WTC11 (cell line): Measurements from ENCODE around the gene RNASE11. TPM values are rescaled to one million over a fixed set of nuclear protein-coding genes. Genes with fewer than 3 reads are reported as not detected.
A peak's percentile ranks its signal among the peaks of the same experiment; 100 is the strongest.

Experiments
- ATAC-seq: fragments of 200-7000 bp; cut with Tn5 transposase; 2 replicates; pipeline ENCODE4 v1.10.0; 2021; ENCODE audit warnings: mild to moderate bottlenecking, moderate library complexity
- CTCF ChIA-PET: fragments of 300-600 bp; sonication (Branson Sonifier 250); formaldehyde crosslinking; loops from one replicate; lab custom pipeline; 2021; ENCODE audit warnings: antibody characterized with exemption; lab: Charles Lee
- POLR2A ChIA-PET: fragments of 350-600 bp; sonication (Branson Sonifier 250); formaldehyde crosslinking; loops from one replicate; lab custom pipeline; 2021; ENCODE audit warnings: antibody characterized with exemption; lab: Charles Lee
- DNase-seq: peaks from one replicate; pipeline ENCODE4 v3.0.0; 2021; ENCODE audit warnings: low spot score
- H3K27ac Mint-ChIP-seq: 2 replicates; pipeline ENCODE4 v1.8.0; 2021; ENCODE audit warnings: mixed read lengths
- H3K27me3 Mint-ChIP-seq: 2 replicates; pipeline ENCODE4 v1.8.0; 2021; ENCODE audit warnings: low read depth, mild to moderate bottlenecking, moderate library complexity, mixed read lengths
- H3K36me3 Mint-ChIP-seq: 2 replicates; pipeline ENCODE4 v1.8.0; 2021; ENCODE audit warnings: mixed read lengths
- H3K4me1 Mint-ChIP-seq: 2 replicates; pipeline ENCODE4 v1.8.0; 2022; ENCODE audit warnings: mixed read lengths
- H3K4me3 Mint-ChIP-seq: 2 replicates; pipeline ENCODE4 v1.8.0; 2021; ENCODE audit warnings: mild to moderate bottlenecking, moderate library complexity, mixed read lengths
- H3K9me3 Mint-ChIP-seq: 2 replicates; pipeline ENCODE4 v1.8.0; 2021; ENCODE audit warnings: mixed read lengths
- ATF2 ChIP-seq: sonication (generic); formaldehyde crosslinking; IDR thresholded peaks from 2 replicates; pipeline ENCODE4 v1.8.1; 2022; ENCODE audit warnings: low read depth, missing genetic modification reagents, borderline replicate concordance
- EMX1 ChIP-seq: fragments of 250-450 bp; sonication (Bioruptor Pico); IDR thresholded peaks from 2 replicates; pipeline ENCODE4 v1.8.0; 2021; ENCODE audit warnings: mild to moderate bottlenecking
- ERG ChIP-seq: fragments of 250-450 bp; sonication (Bioruptor Pico); IDR thresholded peaks from 2 replicates; pipeline ENCODE4 v1.8.0; 2021; ENCODE audit warnings: mild to moderate bottlenecking
- ETV6 ChIP-seq: sonication (generic); formaldehyde crosslinking; IDR thresholded peaks from 2 replicates; pipeline ENCODE4 v1.8.1; 2022; ENCODE audit warnings: mild to moderate bottlenecking, missing genetic modification reagents
- FOXJ3 ChIP-seq: sonication (generic); formaldehyde crosslinking; IDR thresholded peaks from 2 replicates; pipeline ENCODE4 v1.9.0; 2021; ENCODE audit warnings: missing genetic modification reagents, mild to moderate bottlenecking, borderline replicate concordance
- FOXK1 ChIP-seq: sonication (generic); formaldehyde crosslinking; IDR thresholded peaks from 2 replicates; pipeline ENCODE4 v1.8.0; 2022; ENCODE audit warnings: mild to moderate bottlenecking, moderate library complexity, missing genetic modification reagents
- GABPB1 ChIP-seq: sonication (generic); formaldehyde crosslinking; IDR thresholded peaks from 2 replicates; pipeline ENCODE4 v1.8.1; 2023; ENCODE audit warnings: mild to moderate bottlenecking, missing genetic modification reagents
- GTF2I ChIP-seq: fragments of 250-450 bp; sonication (Bioruptor Pico); conservative IDR thresholded peaks from 2 replicates; pipeline ENCODE4 v1.4.0; 2021; ENCODE audit warnings: mild to moderate bottlenecking
- JAZF1 ChIP-seq: fragments of 250-450 bp; sonication (Bioruptor Pico); IDR thresholded peaks from 2 replicates; pipeline ENCODE4 v1.9.0; 2021; ENCODE audit warnings: moderate library complexity, mild to moderate bottlenecking, inconsistent platforms
- MLX ChIP-seq: sonication (generic); formaldehyde crosslinking; IDR thresholded peaks from 2 replicates; pipeline ENCODE4 v1.8.1; 2023; ENCODE audit warnings: mild to moderate bottlenecking, missing genetic modification reagents, moderate library complexity
- NFATC4 ChIP-seq: fragments of 250-450 bp; sonication (Bioruptor Pico); IDR thresholded peaks from 2 replicates; pipeline ENCODE4 v1.9.0; 2021; ENCODE audit warnings: mild to moderate bottlenecking
- RELA ChIP-seq: sonication (generic); formaldehyde crosslinking; IDR thresholded peaks from 2 replicates; pipeline ENCODE4 v1.8.1; 2022; ENCODE audit warnings: missing genetic modification reagents, mild to moderate bottlenecking, borderline replicate concordance
- RORB ChIP-seq: fragments of 250-450 bp; sonication (Bioruptor Pico); IDR thresholded peaks from 2 replicates; pipeline ENCODE4 v1.9.0; 2021; ENCODE audit warnings: mild to moderate bottlenecking
- SOX15 ChIP-seq: fragments of 250-450 bp; sonication (Bioruptor Pico); IDR thresholded peaks from 2 replicates; pipeline ENCODE4 v1.9.0; 2021; ENCODE audit warnings: mild to moderate bottlenecking
- ZNF121 ChIP-seq: sonication (generic); formaldehyde crosslinking; IDR thresholded peaks from 2 replicates; pipeline ENCODE4 v1.8.0; 2023; ENCODE audit warnings: missing genetic modification reagents
- ZNF263 ChIP-seq: sonication (generic); formaldehyde crosslinking; IDR thresholded peaks from 2 replicates; pipeline ENCODE4 v1.8.1; 2022; ENCODE audit warnings: low read depth, mild to moderate bottlenecking, moderate library complexity, missing genetic modification reagents
- ZSCAN18 ChIP-seq: fragments of 250-450 bp; sonication (Bioruptor Pico); IDR thresholded peaks from 2 replicates; pipeline ENCODE4 v2.1.2; 2022; ENCODE audit warnings: mild to moderate bottlenecking, moderate library complexity
- total RNA-seq: library from RNA; stranded (reverse); gene quantifications from 3 replicates; pipeline ENCODE4 v1.2.3, GENCODE V29; 2021
- TF ChIP-seq, protein P1 (sequence below): sonication (generic); formaldehyde crosslinking; IDR thresholded peaks from 2 replicates; pipeline ENCODE4 v1.8.1; 2022; ENCODE audit warnings: missing genetic modification reagents, borderline replicate concordance
- TF ChIP-seq, protein P2 (sequence below): fragments of 250-450 bp; sonication (Bioruptor Pico); conservative IDR thresholded peaks from 2 replicates; pipeline ENCODE4 v1.9.0; 2021; ENCODE audit warnings: mild to moderate bottlenecking
- TF ChIP-seq, protein P3 (sequence below): fragments of 200-600 bp; IDR thresholded peaks from 2 replicates; pipeline ENCODE4 v1.8.0; 2022; ENCODE audit warnings: antibody characterized with exemption
- TF ChIP-seq, protein P4 (sequence below): sonication (generic); formaldehyde crosslinking; IDR thresholded peaks from 2 replicates; pipeline ENCODE4 v1.8.1; 2022; ENCODE audit warnings: mild to moderate bottlenecking, moderate library complexity, missing genetic modification reagents

The RNASE11 gene
- total RNA-seq, 1 experiment from 2014 or later: not detected

- TF ChIP-seq ATF2 (CRISPR knock-in tag) (no peak), ETV6 (no peak), NFATC4 (CRISPR knock-in tag) (no peak), GABPB1 (CRISPR knock-in tag) (no peak)
- ATAC-seq: peak; percentile 92
- Mint-ChIP-seq H3K27me3 (no peaks in the 10 kb centered on the region), H3K36me3 (0 out of 2 replicates have a peak, but pooled peaks cover 2% of the 10 kb centered on the region), H3K27ac (peak overlapping the region; percentile 95), H3K4me1 (peaks cover 55% of the 10 kb centered on the region), H3K9me3 (peaks cover 4% of the 10 kb centered on the region), H3K4me3 (0 out of 2 replicates have a peak overlapping the region, but pooled peaks have one; percentile 2)
- CTCF ChIA-PET: interaction anchor here (1.2 kb wide), 1 partner anchor 47 kb away, joined by 3 read pairs; no protein-coding TSS in a partner anchor
- no peak for DNase-seq
- POLR2A ChIA-PET: no interaction called here
Measured at GRCh38 chr14:20559461-20559904, 28.3 kb downstream of the RNASE11 start.

DNA sequence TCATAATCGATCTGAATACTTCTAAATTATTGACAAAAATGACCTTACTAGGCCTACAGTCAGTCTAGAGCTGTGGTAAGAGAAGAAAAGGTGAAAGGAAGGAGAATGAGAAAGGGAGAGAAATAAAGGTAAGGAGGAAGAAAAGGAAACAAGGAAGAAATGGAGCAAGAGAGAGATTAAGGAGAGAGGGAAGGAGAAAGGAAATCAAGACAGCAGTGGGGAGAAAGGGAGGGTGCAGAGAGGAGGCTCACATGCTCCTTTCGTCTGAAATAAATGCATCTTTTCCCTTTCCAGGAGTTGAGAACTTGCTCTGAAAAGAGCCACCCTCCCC lies 30.6 kb downstream of the RNASE11 start:
- POLR2A ChIA-PET: no interaction called here
- Mint-ChIP-seq H3K27ac (no peak overlapping the region), H3K27me3 (no peaks in the 10 kb centered on the region), H3K4me1 (peaks cover 46% of the 10 kb centered on the region), H3K4me3 (no peak overlapping the region), H3K9me3 (peaks cover 8% of the 10 kb centered on the region), H3K36me3 (0 out of 2 replicates have a peak, but pooled peaks cover 2% of the 10 kb centered on the region)
- CTCF ChIA-PET: no interaction called here
- no peak for TF ChIP-seq ZSCAN18
- TF ChIP-seq FOXK1 (CRISPR knock-in tag): no peak
- TF ChIP-seq, protein P1, sequence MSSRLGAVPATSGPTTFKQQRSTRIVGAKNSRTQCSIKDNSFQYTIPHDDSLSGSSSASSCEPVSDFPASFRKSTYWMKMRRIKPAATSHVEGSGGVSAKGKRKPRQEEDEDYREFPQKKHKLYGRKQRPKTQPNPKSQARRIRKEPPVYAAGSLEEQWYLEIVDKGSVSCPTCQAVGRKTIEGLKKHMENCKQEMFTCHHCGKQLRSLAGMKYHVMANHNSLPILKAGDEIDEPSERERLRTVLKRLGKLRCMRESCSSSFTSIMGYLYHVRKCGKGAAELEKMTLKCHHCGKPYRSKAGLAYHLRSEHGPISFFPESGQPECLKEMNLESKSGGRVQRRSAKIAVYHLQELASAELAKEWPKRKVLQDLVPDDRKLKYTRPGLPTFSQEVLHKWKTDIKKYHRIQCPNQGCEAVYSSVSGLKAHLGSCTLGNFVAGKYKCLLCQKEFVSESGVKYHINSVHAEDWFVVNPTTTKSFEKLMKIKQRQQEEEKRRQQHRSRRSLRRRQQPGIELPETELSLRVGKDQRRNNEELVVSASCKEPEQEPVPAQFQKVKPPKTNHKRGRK (CRISPR knock-in tag): 0 out of 2 replicates have a peak, but pooled peaks have one; percentile 72
- DNase-seq (no peak), ATAC-seq (no peak)

- Mint-ChIP-seq H3K27ac (no peak overlapping the region), H3K4me3 (no peak overlapping the region), H3K4me1 (peaks cover 46% of the 10 kb centered on the region), H3K27me3 (no peaks in the 10 kb centered on the region), H3K36me3 (0 out of 2 replicates have a peak, but pooled peaks cover 2% of the 10 kb centered on the region), H3K9me3 (peaks cover 8% of the 10 kb centered on the region)
- CTCF ChIA-PET: no interaction called here
- TF ChIP-seq RORB (CRISPR knock-in tag) (no peak), RELA (CRISPR knock-in tag) (no peak), EMX1 (CRISPR knock-in tag) (no peak), FOXJ3 (no peak), JAZF1 (no peak), ERG (CRISPR knock-in tag) (no peak), SOX15 (CRISPR knock-in tag) (no peak), ZNF121 (CRISPR knock-in tag) (no peak), MLX (CRISPR knock-in tag) (no peak), ZNF263 (CRISPR knock-in tag) (no peak), GTF2I (CRISPR knock-in tag) (no peak)
- TF ChIP-seq, protein P2, sequence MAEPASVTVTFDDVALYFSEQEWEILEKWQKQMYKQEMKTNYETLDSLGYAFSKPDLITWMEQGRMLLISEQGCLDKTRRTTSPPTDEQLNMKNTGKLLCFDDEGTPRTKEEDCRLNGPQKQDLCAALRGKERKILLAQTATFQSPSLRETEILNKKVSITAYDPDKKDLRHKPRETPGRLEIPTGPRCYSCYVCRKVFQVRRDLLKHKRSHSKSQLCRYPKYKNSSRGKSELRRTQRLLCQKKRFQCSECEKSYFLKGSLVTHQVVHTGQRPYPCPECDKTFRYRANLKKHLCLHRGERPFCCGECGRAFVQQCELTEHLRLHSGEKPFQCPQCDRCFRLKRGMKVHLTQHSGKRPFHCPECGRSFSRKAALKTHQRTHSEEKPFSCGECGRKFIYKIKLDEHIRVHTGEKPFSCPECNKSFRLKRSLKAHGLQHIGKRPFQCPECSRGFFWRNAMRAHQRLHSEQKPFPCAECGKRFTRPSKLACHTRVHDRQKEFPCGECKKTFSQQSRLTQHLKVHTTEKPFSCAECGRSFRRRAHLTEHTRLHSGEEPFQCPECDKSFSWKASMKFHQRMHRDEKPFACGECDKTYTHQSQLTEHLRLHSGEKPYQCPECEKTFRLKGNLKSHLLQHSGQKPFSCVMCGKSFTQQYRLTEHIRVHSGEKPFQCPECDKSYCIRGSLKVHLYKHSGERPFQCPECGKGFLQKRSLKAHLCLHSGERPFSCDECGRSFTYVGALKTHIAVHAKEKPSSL (CRISPR knock-in tag): no peak
- TF ChIP-seq, protein P3, sequence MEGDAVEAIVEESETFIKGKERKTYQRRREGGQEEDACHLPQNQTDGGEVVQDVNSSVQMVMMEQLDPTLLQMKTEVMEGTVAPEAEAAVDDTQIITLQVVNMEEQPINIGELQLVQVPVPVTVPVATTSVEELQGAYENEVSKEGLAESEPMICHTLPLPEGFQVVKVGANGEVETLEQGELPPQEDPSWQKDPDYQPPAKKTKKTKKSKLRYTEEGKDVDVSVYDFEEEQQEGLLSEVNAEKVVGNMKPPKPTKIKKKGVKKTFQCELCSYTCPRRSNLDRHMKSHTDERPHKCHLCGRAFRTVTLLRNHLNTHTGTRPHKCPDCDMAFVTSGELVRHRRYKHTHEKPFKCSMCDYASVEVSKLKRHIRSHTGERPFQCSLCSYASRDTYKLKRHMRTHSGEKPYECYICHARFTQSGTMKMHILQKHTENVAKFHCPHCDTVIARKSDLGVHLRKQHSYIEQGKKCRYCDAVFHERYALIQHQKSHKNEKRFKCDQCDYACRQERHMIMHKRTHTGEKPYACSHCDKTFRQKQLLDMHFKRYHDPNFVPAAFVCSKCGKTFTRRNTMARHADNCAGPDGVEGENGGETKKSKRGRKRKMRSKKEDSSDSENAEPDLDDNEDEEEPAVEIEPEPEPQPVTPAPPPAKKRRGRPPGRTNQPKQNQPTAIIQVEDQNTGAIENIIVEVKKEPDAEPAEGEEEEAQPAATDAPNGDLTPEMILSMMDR: no peak
- TF ChIP-seq, protein P4, sequence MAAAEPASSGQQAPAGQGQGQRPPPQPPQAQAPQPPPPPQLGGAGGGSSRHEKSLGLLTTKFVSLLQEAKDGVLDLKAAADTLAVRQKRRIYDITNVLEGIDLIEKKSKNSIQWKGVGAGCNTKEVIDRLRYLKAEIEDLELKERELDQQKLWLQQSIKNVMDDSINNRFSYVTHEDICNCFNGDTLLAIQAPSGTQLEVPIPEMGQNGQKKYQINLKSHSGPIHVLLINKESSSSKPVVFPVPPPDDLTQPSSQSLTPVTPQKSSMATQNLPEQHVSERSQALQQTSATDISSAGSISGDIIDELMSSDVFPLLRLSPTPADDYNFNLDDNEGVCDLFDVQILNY (CRISPR knock-in tag): no peak
- POLR2A ChIA-PET: no interaction called here
- ATAC-seq (no peak), DNase-seq (no peak)
Measured at GRCh38 chr14:20556500-20557211, 31.1 kb downstream of the RNASE11 start.
